ENCODE measurements around the gene RAP1GAP2. TPM values are rescaled to one million over a fixed set of nuclear protein-coding genes. Genes with fewer than 3 reads are reported as not detected.

The RAP1GAP2 gene
- total RNA-seq, 4 donors from 2014 or later: 30.6 to 60.2 (median 41.9) TPM

DNA sequence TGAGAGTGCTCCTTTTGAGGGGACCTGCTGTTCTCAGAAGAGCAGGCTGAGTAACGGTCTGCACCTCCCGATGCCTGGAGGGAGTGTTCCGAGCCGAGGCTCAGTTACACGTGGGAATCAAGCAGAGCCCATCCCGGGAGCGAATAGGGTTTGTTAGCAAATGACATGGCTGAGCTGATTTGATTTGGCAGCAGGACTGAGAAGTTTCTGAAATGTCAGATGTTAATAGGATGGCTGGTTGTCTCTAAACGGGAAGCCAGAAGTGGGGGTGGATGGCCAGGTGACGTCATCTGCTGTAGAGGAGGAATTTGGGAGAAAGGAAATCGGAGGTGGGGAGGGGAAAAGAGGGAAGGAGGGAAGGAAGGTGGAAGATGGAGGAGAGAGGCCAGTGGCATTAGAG lies 128.0 kb downstream of the RAP1GAP2 start:
- no peak for DNase-seq
- Histone ChIP-seq H3K4me3 (no peak overlapping the region), H3K27ac (no peak overlapping the region), H3K27me3 (no peaks in the 10 kb centered on the region), H3K9me3 (no peaks in the 10 kb centered on the region), H3K36me3 (no peaks in the 10 kb centered on the region), H3K4me1 (no peaks in the 10 kb centered on the region)
- no peak for TF ChIP-seq POLR2A (IDR thresholded peaks at IDR 0.05)
- TF ChIP-seq, protein P1, sequence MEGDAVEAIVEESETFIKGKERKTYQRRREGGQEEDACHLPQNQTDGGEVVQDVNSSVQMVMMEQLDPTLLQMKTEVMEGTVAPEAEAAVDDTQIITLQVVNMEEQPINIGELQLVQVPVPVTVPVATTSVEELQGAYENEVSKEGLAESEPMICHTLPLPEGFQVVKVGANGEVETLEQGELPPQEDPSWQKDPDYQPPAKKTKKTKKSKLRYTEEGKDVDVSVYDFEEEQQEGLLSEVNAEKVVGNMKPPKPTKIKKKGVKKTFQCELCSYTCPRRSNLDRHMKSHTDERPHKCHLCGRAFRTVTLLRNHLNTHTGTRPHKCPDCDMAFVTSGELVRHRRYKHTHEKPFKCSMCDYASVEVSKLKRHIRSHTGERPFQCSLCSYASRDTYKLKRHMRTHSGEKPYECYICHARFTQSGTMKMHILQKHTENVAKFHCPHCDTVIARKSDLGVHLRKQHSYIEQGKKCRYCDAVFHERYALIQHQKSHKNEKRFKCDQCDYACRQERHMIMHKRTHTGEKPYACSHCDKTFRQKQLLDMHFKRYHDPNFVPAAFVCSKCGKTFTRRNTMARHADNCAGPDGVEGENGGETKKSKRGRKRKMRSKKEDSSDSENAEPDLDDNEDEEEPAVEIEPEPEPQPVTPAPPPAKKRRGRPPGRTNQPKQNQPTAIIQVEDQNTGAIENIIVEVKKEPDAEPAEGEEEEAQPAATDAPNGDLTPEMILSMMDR (IDR thresholded peaks at IDR 0.05): no peak

DNA sequence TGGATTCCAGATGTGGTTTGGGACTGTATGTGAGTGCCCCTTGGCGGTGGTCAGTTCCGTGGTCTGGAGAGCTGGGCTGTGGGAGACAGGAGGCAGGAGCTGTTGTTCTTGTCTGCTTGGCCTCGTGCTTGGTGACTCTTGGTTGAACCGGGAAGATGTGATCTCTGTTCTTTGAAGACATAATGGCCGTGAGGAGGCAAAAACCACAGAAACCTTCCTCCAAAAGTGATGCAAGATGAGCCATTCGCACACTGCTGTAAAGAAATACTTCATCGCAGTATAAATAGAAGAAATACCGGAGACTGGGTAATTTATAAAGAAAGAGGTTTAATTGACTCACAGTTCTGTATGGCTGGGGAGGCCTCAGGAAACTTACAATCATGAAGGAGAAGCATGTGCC lies 128.8 kb downstream of the RAP1GAP2 start:
- peaks cover 0 to 1% (median under 1%) of the 10 kb centered on the region in 4 donors for H3K4me1 ChIP-seq
- no peak for DNase-seq
- H3K9me3 ChIP-seq: no peaks in the 10 kb centered on the region
- no peak overlapping the region for H3K27ac ChIP-seq
- no peak for TF ChIP-seq POLR2A (IDR thresholded peaks at IDR 0.05)
- TF ChIP-seq, protein P1 (IDR thresholded peaks at IDR 0.05): no peak
- H3K36me3 ChIP-seq: no peaks in the 10 kb centered on the region
- no peaks in the 10 kb centered on the region for H3K27me3 ChIP-seq
- no peak overlapping the region for H3K4me3 ChIP-seq

DNA sequence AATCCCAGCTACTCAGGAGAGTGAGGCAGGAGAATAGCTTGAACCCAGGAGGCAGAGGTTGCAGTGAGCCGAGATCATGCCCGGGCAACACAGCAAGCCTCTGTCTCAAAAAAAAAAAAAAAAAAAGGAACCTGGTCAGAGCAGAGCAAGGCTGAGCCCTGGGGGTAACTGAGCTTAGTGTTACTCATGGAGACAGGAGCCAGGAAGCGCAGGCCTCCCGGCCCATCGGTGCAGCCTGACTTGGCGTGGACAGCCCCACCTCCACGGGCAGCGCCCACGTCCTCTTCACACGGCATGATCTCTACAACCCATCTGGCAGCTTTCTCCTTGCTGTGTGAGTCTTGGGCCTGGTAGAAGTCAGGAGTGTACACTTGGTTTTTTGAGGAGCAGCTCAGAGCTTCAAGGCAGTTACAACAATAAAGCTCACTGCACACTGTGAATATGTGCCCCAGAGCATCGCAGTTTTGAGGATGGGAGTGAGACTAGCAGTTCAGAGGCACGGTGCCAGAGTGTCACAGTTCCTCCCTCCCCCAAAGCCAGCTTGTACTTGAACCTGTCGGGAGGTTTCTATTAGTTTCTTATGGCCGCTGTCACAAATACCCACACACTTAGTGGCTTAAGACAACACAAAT lies 129.9 kb downstream of the RAP1GAP2 start:
- peaks cover 0 to 11% (median 5%) of the 10 kb centered on the region in 4 donors for H3K4me1 ChIP-seq
- H3K4me3 ChIP-seq: no peak overlapping the region
- no peaks in the 10 kb centered on the region for H3K9me3 ChIP-seq
- no peak for DNase-seq
- TF ChIP-seq, protein P1 (IDR thresholded peaks at IDR 0.05): no peak
- no peak for TF ChIP-seq POLR2A (IDR thresholded peaks at IDR 0.05)
- no peaks in the 10 kb centered on the region for H3K36me3 ChIP-seq
- H3K27ac ChIP-seq: no peak overlapping the region
- no peaks in the 10 kb centered on the region for H3K27me3 ChIP-seq

DNA sequence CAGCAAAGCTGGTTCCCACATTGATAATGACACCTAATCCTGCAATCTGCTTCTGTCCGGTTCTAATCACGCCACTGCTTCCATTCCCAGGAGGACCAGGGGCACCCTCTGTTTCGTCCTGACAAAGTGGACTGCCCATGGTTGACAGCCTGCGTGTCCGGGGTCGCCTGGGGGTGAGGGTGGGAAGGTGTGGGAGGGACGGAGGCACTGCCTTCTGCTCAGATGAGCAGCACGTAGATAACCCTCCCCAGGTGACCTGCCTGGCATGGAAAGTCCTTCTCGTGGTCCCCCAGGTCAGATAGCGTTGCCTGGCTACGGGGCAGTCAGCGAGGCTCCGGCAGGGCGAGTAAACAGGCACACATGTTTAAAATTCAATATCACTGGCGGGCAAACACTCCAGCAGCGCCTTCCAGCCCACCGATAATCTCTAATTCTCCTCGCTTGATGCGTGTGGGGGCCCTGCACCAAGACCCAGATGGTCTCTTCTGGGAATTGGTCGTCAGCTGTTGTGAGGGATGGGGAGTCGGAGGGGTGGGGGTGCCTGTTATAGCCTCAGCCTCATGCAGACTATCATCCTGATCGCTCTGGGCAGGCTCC lies 132.2 kb downstream of the RAP1GAP2 start:
- no peak for DNase-seq
- no peak overlapping the region for H3K27ac ChIP-seq
- no peak overlapping the region for H3K4me3 ChIP-seq

DNA sequence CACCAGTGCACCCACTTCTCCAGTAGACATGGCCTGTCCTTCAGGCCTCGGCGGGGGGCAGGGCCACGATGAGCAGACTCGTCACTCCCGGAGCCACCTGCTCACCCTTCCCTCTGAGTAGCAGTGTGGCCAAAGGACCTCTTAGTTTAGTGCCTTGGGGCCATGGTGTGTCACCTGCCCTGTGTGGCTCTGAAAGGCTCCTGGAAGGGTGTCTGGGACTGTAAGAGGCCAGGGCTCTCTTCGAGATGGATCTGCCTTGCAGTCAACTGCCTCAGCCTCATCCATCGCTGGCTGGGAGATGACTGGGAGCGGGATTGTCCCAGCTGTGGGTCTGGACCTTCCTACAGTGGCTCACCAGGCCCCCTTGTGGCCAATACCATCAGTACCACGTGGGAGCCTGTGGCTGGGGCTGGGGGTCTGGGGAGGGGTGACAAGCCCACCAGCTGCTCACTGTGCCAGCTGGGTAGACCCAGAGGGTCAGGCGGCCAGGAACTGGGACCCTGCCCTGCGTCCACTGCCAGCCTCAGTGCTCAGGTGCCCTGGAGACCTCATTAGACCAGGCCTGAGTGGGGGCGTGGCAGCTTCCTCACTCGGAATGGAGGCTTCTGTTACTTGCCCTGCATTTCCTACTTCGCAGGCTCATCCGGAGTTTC lies 133.8 kb downstream of the RAP1GAP2 start:
- H3K27ac ChIP-seq: peak overlapping the region in 2 of 4 donors; percentile 17 to 46

More for the DNA sequence above, 132.2 kb downstream of the RAP1GAP2 start:
- no peaks in the 10 kb centered on the region for H3K36me3 ChIP-seq
- TF ChIP-seq, protein P1 (IDR thresholded peaks at IDR 0.05): no peak
- no peak for TF ChIP-seq POLR2A (IDR thresholded peaks at IDR 0.05)
- H3K4me1 ChIP-seq: peaks cover 0 to 22% (median 5%) of the 10 kb centered on the region in 4 donors
- H3K27me3 ChIP-seq: no peaks in the 10 kb centered on the region
- H3K9me3 ChIP-seq: no peaks in the 10 kb centered on the region

More for the DNA sequence above, 133.8 kb downstream of the RAP1GAP2 start:
- Histone ChIP-seq H3K36me3 (no peaks in the 10 kb centered on the region), H3K4me1 (peaks cover 0 to 22% (median 5%) of the 10 kb centered on the region in 4 donors), H3K4me3 (no peak overlapping the region), H3K27me3 (no peaks in the 10 kb centered on the region), H3K9me3 (no peaks in the 10 kb centered on the region)
- no peak for TF ChIP-seq POLR2A (IDR thresholded peaks at IDR 0.05)
- TF ChIP-seq, protein P1 (IDR thresholded peaks at IDR 0.05): peak in 5 of 6 experiments; percentile 45 to 65 (median 59)
- DNase-seq: peak in 2 of 3 donors; percentile 64 to 71

Measured in Peyer's patch (tissue), 4 donors.